Glomerular visceral epithelial cell (primary cell): ENCODE results near the gene CBL.
A peak's percentile ranks its signal among the peaks of the same experiment; 100 is the strongest.
"Not testable (repeated sequence)": the region's sequence is repeated elsewhere in the genome, so short reads cannot be mapped to it uniquely, and the experiment has no call there.

Experiments
- DNase-seq: peaks from one replicate; pipeline ENCODE4 v3.0.0-alpha.2; 2016; ENCODE audit errors: extremely low spot score

The CBL gene

DNA sequence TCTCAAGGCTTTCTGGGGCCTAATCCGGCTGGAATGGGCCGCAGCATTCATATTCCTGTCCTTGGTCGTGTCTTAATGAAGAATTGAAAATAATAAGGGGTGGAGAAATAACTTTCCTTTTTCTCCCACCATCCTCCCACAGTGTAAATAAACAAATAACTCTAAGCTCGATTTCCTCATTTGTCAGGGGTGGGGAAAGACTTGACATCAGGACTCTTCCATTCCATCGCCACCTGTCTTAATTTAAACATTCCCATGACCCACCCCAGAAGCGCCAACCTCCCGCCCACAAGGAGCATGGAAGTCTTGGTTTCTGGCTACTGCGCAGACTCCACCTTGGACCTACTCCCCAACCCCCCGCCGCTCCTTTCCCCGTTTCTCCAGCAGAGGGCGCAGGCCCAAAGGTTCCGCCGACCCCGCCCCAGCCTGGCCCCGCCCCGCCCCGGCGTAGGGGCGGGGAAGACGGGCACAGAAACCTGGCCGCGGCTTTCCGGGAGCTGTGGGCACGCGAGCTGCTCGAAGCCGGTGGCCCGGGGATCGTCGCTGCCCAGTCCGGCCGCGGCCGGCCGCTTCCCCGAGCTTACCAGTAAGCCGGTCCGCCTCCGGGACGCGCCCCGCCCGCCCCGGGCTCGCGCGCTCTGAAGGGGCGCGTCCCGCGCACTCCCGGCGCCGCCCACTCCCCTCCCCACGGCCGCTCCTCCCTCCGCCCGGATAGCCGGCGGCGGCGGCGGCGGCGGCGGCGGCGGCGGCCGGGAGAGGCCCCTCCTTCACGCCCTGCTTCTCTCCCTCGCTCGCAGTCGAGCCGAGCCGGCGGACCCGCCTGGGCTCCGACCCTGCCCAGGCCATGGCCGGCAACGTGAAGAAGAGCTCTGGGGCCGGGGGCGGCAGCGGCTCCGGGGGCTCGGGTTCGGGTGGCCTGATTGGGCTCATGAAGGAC lies at the start of gene CBL:
Gene CBL (plus strand): TSS at position 766 of the 937 bp plus-strand sequence. CDS start 79 bp downstream, at position 845.
- DNase-seq, result peak; percentile 92

DNA sequence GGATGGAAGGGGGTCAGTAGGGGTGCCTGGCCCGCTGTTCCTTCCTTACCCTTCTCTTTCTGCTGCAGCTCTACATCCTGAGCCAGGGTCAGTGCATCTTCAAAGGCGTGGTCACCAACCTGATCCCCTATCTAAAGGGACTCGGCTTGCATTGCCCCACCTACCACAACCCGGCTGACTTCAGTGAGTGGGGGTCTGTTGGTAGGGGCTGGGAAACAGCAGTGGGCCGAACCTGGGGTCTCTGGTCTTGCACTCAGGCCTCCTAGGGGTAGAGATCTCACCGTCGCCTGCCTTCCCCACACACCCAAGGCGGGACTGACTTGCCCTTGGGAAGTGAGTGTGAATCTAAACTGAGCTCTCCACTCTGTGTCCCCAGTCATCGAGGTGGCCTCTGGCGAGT lies 49.6 kb upstream of the CBL start:
- DNase-seq, result no peak

DNA sequence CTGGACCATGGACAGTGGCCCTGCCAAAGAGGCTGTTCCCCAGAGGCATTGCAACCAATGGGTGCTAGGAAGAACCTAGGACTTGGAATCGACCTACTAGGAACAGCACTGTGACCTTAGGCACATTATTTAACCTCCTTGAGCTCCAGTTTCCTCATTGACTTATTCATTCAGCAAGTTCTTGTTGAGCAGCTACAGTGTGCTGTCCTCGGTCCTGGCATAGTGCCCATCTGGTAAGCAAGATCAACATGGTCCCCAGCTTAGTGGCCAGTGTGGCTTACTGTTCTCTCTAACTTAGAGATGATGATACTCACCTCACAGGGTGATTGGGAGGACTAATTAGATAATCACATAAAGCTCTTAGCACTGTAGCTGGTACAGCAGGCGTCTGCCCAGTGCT lies 49.1 kb upstream of the CBL start:
- DNase-seq, result no peak

DNA sequence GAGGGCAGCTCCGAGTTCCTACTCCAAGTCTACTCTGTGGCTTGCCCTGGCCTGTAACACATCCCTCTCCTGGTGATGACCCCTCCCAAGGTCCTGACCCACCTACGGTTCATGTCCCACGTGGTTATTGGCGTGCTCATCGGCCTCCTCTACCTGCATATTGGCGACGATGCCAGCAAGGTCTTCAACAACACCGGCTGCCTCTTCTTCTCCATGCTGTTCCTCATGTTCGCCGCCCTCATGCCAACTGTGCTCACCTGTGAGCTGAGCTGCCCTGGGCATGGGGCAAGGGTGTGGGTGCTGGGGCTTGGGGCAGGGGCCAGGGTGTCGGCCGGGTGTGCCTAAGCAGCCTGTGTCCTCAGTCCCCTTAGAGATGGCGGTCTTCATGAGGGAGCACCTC lies 47.7 kb upstream of the CBL start:
- DNase-seq, result no peak

DNA sequence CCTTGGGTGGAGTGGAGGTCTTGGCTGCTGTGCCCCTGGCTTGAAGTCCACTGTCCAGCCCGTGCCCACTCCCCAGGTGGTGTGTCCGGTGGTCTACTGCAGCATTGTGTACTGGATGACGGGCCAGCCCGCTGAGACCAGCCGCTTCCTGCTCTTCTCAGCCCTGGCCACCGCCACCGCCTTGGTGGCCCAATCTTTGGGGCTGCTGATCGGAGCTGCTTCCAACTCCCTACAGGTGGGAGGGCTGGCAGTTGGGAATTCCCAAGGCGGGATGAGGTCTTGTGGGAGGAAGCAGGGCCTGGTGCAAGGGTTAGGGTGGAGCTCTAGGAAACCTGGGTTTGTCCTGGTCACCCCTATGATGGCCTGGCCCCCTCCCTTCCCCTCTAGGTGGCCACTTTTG lies 46.0 kb upstream of the CBL start:
- no peak for DNase-seq

DNA sequence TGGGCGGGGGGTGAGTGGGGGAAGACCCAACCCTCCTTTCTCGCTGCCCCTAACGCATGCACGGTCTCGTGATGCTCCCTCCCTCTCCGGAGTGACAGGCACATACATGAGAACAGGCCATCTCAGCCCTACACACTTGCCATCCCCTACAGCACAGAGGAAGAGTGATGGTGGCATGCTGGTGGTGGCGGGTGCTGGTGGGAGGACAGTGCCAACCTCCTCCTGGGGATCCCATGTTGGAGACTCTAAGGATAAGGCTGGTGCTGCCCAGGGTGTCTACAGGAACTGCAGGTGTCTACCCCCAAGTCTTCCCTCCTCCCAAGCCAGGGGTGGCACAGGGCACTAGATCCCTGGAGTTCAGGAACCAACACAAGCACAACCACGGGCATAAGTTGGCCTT lies 44.3 kb upstream of the CBL start:
- DNase-seq, result no peak

DNA sequence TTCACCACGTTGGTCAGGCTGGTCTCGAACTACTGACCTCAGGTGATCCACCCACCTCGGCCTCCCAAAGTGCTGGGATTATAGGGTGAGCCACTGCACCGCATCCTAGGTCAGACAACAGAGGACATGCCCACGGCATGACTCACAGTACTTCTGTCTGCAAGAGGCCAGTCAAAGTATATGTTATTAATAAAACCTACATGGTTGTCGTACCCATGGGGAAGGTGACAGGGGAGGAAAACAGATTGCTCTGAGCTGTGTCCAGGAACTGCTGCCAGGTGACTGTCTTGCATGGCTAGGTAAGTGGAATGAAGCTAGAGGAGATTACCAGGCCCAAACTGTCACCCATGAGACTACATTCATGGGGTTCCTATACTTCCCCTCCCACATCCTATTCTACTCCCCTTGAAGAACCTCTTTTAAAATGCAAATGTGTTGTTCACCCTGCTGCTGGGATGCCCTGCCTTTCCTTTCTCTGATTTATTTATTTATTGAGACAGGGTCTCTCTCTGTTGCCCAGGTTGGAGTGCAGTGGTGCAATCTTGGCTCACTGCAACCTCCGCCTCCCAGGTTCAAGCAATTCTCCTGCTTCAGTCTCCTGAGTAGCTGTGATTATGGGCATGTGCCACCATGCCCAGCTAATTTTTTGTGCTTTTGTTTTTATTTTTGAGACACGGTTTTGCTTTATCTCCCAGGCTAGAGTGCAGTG lies 39.6 kb upstream of the CBL start:
- peak; percentile 87 for DNase-seq

DNA sequence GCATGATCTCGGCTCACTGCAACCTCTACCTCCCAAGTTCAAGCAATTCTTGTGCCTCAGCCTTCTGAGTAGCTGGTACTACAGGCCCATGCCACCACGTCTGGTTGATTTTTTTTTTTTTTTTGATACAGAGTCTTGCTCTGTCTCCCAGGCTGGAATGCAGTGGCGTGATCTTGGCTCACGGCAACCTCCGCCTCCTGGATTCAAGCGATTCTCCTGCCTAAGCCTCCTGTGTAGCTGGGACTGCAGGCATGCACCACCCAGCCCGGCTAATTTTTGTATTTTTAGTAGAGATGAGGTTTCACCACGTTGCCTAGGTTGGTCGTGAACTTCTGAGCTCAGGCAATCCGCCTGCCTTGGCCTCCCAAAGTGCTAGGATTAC lies 39.1 kb upstream of the CBL start:
- DNase-seq, result peak; percentile 19

DNA sequence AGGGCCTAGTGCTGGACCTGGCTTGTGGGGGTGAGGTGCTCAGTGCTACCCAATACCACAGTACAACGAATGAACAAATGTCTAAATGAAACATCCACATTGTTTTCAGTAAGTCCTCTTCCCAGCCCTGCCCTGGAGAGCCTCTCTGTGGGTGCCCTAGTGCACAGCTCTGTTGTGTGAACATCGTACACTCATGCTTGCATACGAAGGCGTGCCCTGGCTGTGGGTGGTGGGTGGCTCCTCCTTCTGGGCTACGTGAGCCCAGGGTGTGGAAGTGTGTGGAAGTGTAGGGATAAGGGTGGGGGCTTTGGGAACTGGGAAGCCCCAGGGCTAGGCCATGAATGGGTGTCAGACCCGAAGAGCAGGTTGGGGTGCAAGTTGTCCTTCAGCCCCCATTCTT lies 38.2 kb upstream of the CBL start:
- no peak for DNase-seq

DNA sequence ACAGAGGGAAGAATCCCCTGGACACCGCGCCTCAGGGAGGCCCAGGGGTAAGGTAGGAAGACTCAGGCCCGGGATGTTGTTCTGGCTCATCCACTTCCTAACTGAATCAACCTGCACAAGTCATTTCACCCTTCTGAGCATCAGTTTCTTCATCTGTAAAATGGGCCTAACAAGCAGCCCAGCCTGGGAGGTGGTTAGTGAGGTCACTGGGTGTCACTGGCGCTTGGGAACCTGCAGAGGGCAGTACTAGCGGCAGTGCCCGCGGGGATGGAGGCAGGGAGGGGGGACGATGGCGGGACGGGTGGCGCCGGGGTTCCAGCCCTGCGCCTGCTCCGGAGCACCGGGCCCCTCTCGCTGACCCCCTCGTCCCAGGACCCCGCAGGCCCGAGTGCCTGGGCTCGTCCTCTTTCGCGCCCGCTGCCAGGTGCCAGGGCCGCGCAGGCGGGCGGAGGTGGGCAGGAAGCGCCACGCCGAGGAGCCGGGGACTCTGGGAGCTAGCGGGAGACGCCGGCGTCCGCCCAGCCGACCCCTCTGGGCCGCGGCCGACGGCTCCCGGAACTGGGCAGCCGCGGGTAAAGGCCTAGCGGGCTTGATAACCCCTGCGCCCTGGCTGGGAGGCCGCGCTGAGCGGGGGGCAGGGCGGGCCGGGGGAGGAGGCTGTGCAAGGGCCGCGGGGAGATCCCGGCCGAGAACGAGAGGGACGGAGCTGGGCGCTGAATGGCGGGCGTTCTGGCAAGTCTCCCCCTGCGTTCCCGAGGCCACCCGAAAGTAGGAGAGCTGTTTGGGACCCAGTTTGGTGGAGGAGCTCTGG lies 37.5 kb upstream of the CBL start, which contains the start of gene NLRX1:
Gene NLRX1 (plus strand): TSS at position 255 of the 811 bp plus-strand sequence. CDS start 2,679 bp downstream, outside the sequence.
- DNase-seq, result peak; percentile 83

DNA sequence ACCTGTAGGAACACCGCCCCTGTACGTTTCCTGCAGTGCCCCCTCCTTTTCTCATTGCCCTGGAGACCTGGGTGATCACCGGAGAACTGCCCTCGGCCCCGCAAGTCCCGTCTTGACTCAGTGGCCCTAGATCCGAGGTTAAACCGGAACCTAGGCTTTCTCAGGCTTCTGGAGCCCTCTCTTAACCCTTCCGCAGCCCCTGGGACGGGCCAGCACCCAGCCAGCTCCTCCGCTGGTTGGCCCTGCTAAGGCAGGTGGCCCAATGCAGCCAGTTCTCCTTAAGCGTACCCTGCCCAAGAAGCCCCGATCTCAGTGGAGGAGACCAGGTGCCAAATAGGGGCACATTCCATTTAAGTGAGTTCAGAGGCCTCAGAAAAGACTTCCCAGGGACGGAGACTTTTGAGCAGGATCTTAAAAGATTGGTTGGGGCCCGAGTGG lies 36.8 kb upstream of the CBL start:
- peak; percentile 67 for DNase-seq

DNA sequence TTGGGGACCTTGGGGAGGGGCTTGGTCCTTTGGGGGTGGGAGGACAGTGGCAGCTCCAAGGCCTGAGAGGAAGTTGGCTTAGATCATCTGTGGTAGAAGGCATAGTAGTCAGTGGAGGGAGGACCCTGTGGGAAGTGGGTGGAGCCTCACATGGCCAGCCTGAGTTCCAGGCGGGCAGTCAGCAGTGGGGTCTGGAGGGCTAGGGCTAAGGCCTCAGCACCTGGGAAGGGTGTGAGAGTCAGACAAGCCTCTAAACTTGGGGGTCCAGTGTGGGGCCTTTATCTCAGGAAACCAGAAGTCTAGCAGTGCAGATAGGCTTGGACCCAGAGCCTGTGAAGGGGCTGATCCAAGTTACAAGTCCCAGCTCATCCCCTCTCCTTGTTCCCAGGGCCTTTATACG lies 33.6 kb upstream of the CBL start:
- no peak for DNase-seq

DNA sequence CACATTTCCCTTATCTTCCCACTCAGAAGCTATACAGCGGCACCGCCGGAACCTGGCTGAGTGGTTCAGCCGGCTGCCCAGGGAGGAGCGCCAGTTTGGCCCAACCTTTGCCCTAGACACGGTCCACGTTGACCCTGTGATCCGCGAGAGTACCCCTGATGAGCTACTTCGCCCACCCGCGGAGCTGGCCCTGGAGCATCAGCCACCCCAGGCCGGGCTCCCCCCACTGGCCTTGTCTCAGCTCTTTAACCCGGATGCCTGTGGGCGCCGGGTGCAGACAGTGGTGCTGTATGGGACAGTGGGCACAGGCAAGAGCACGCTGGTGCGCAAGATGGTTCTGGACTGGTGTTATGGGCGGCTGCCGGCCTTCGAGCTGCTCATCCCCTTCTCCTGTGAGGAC lies 32.7 kb upstream of the CBL start:
- DNase-seq, result no peak

DNA sequence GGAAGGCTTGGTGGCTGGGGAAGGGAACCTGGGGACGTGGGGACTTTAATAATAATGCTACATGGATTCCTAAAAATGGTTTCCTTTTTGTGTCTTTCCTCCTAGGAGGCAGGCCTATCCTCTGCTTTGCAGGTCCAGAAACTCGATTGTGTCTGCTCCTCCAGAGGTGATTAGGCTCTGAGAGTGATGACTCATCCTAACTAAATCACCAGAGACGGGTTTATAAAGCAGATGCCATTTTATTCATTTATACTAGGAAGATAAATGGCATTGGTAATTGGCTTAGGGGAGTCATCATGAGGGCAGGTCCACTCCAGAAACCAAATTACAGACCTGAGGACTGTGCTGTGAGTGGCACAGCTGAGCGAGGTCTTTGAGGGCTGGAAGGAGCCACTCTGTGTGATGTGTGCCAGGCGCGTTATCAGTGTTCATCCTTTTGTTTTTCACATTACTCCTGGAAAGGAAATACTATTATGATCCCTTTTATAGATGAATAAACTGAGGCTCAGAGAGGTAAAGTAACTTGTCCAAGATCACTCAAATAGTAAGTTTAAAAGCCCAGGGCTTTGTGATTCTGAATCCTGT lies 30.6 kb upstream of the CBL start:
- no peak for DNase-seq

DNA sequence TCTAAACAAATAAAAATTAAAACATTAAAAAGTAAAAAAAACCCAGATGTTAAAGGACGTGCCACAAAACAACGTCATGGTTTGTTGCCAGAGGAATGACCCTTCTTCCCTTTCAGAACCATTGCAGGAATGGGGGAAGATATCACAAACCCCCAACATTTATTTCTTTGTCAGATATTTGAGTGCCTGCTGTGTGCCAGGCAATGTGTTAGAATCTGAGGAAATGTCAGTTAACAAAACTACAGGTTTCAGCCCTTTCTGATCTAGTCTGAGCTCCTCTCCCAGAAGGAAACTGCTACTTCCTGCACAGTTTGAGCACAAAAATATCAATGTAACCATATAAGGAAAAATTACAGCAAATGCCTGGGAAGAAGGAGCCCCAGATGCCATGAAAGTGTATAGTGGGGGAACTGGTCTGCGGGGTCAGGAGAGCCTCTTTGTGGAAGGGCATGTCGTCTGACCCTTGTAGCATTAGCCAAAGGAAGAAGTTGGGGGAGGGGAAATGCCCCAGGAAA lies 27.9 kb upstream of the CBL start:
- no peak for DNase-seq

DNA sequence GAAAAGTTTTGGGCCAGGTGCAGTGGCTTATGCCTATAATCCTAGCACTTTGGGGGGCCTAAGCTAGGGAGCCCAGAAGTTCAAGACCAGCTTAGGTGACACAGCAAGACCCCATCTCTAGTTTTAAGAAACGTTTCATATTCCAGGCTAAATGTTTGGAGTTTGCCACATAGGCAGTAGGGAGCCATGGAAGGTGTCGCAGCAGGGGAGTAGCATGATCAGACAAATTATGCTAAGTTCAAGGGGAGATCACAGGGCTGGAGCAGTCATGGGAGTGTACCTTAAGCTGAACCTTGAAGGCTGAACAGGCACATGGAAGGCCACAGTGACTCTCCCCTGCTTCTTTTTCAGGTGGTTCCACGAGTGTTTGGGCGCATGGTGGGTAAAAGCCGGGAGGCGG lies 26.8 kb upstream of the CBL start:
- DNase-seq, result no peak

DNA sequence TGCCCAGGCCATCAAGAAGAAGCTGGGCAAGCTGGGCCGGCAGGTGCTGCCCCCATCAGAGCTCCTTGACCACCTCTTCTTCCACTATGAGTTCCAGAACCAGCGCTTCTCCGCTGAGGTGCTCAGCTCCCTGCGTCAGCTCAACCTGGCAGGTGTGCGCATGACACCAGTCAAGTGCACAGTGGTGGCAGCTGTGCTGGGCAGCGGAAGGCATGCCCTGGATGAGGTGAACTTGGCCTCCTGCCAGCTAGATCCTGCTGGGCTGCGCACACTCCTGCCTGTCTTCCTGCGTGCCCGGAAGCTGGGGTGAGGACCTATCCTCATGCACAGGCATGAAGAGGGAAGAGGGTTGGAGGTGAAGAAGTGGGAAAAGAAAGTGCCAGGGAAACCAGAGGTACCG lies 26.2 kb upstream of the CBL start:
- DNase-seq, result no peak

DNA sequence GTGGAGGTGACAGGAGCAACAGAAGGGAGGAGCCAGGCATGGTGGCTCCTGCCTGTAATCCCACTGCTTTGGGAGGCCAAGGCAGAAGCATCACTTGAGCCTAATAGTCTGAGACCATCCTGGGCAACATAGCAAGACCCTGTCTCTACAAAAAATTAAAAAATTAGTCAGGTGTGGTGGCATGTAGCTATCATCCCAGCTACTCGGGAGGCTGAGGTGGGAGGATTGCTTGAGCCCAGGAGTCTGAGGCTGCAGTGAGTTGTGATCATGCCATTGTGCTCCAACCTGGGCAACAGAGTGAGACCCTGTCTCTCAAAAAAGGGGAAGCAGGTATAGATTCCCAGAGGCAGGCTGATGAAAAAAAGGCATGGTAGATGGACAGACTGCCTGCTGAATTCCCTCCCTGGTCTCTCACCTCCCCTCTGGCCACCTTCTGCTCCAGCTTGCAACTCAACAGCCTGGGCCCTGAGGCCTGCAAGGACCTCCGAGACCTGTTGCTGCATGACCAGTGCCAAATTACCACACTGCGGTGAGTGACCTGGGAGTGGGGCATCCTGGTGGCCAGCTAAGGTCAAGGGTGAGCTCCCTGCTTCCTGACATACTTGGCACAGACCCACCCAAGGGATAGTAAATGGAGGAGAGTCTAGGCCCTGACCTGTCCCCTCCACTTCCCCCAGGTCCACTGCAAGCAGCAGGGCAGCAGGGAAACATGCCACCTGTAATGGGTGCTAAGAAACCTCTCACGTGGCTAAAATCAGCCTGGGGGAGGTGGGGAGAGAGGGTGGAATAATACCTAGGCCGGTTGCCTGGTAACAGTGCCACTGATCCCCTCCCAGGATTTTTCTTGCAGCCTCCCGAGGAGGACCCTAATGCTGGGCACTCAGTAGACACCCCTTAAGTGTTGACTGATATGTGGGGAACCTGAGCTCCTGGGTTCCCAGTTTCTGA lies 25.1 kb upstream of the CBL start:
- no peak for DNase-seq

DNA sequence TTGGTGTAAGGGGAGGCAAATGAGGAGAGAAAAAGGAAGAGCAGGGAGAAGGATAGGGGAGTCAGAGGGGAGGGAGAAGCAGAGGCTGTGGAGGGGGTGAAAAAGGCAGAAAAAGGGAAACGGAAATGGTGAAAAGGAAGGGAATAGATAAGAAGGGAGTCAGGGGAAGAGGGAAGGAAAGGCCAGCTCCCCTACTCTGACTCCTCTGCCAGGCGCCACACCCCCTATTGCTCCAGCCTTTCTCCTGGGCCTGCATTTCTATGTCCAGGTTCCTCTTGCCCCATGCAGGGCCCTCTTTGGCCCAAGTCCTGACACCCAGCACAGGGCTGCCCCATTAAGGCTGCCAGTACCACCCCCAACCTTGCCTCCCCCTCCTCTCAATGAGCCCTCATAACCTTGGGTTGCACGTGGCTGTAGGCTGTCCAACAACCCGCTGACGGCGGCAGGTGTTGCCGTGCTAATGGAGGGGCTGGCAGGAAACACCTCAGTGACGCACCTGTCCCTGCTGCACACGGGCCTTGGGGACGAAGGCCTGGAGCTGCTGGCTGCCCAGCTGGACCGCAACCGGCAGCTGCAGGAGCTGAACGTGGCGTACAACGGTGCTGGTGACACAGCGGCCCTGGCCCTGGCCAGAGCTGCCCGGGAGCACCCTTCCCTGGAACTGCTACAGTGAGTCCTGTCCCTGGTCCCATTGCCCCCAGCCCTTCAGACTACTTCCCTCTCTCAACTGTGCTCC lies 24.3 kb upstream of the CBL start:
- DNase-seq, result no peak

DNA sequence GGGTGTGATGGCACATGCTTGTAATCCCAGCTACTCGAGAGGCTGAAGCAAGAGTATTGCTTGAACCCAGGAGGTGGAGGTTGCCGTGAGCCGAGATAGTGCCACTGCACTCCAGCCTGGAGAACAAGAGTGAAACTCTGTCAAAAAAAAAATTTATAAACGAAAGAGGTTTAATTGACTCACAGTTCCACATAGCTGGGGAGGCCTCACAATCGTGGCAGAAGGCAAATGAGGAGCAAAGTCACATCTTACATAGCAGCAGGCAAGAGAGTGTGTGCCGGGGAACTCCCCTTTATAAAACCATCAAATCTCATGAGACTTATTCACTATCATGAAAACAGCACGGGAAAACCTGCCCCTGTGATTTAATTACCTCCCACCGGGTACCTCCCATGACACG lies 21.7 kb upstream of the CBL start:
- not testable (repeated sequence) for DNase-seq
